C4-2B (cell line): ENCODE measurements around the gene HOXA5.

Source experiments
- ZFX ChIP-seq: fragments of 450-650 bp; IDR thresholded peaks from 2 replicates; pipeline ENCODE4 v1.6.1; 2017
- TF ChIP-seq, protein P1 (sequence below): fragments of 450-650 bp; conservative IDR thresholded peaks from 2 replicates; pipeline ENCODE4 v1.5.1; 2017; ENCODE audit warnings: mild to moderate bottlenecking

DNA sequence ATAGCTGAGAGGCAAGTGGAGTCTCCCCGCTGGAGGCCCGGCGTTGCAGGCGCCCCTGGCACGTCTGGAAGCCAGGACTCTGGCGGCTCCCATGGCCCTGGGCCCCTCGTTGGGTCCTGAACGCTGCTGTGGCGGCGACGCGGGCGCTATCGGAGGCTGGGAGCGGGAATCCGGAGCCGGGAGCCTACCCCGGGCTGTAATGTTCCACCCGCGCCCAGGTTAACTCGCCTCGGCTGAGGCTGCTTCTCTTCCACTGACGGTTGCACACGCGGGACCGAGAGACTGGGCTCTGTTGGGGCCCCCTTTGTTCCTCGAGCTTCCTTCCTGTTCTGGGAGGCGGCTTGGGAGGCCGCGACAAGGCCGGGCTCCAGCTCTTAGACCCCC is 1.3 kb upstream of the HOXA5 start:
- TF ChIP-seq, protein P1, sequence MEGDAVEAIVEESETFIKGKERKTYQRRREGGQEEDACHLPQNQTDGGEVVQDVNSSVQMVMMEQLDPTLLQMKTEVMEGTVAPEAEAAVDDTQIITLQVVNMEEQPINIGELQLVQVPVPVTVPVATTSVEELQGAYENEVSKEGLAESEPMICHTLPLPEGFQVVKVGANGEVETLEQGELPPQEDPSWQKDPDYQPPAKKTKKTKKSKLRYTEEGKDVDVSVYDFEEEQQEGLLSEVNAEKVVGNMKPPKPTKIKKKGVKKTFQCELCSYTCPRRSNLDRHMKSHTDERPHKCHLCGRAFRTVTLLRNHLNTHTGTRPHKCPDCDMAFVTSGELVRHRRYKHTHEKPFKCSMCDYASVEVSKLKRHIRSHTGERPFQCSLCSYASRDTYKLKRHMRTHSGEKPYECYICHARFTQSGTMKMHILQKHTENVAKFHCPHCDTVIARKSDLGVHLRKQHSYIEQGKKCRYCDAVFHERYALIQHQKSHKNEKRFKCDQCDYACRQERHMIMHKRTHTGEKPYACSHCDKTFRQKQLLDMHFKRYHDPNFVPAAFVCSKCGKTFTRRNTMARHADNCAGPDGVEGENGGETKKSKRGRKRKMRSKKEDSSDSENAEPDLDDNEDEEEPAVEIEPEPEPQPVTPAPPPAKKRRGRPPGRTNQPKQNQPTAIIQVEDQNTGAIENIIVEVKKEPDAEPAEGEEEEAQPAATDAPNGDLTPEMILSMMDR, result no peak
- TF ChIP-seq ZFX, result no peak
